HCT116 (cell line): ENCODE data around the gene MAML2. TPM values are rescaled to one million over a fixed set of nuclear protein-coding genes. Genes with fewer than 3 reads are reported as not detected.

Experiments used
- ATAC-seq: fragments of 200-7000 bp; cut with Tn5 transposase; 2 replicates; pipeline ENCODE4 v1.9.1; 2020; ENCODE audit warnings: mild to moderate bottlenecking, moderate library complexity
- BruUV-seq: library from RNA; stranded (reverse); fragments of 400-500 nt; replicated peaks from 2 replicates; lab custom pipeline; 2021; lab: Mats Ljungman, UMichigan
- CTCF ChIA-PET: fragments of 300-600 bp; sonication (Branson Sonifier 250); formaldehyde crosslinking; loops from one replicate; lab custom pipeline; 2021; ENCODE audit warnings: antibody characterized with exemption; lab: Charles Lee
- POLR2A ChIA-PET: fragments of 300-600, 350-600 bp; sonication (Branson Sonifier 250); formaldehyde crosslinking; loops from one replicate; lab custom pipeline; 2021; ENCODE audit warnings: antibody characterized with exemption; lab: Charles Lee
- RAD21 ChIA-PET, 2 experiments: fragments of 300-600 bp; sonication (Branson Sonifier 250); formaldehyde crosslinking; loops; one replicate each; lab custom pipeline; 2023; ENCODE audit warnings: low total read pairs in 2 of 2; ENCODE audit not compliant: uncharacterized antibody in 2 of 2, unreplicated experiment in 2 of 2, low non-redundant PET in 1 of 2; lab: Charles Lee
- DNase-seq: peaks from one replicate; pipeline ENCODE4 v3.0.0-alpha.2; 2010; ENCODE audit warnings: low read depth, low spot score
- H2AFZ ChIP-seq: fragments of 200-600 bp; shearing (Covaris generic), sonication (generic); 2 replicates; pipeline ENCODE4 v1.6.1; 2017; ENCODE audit warnings: low read depth, mixed run types, mixed read lengths, antibody characterized with exemption, low read length; ENCODE audit not compliant: poor library complexity, severe bottlenecking
- H3K27ac ChIP-seq: 2 replicates; pipeline ENCODE4 v1.5.1; 2012; ENCODE audit warnings: low read depth, low read length
- H3K27me3 ChIP-seq: fragments of 200-600 bp; sonication (generic); 2 replicates; pipeline ENCODE4 v1.6.1; 2016; ENCODE audit warnings: mixed run types, low read length, mixed read lengths; ENCODE audit not compliant: insufficient read depth
- H3K36me3 ChIP-seq, 2 experiments: fragments of 200-500 bp in 1 of 2; fragments of 200-600 bp in 1 of 2; sonication (Bioruptor generic) in 1 of 2; sonication (generic) in 1 of 2; 2 replicates each; pipeline versions ENCODE4 v1.5.1 to v1.6.1; 2014 to 2016; ENCODE audit warnings: low read length in 2 of 2, inconsistent platforms in 1 of 2, mixed read lengths in 1 of 2, mixed run types in 1 of 2; ENCODE audit not compliant: insufficient read depth in 2 of 2, control insufficient read depth in 1 of 2
- H3K4me1 ChIP-seq, 2 experiments: fragments of 200-600 bp in 1 of 2; sonication (generic) in 1 of 2; 2 replicates each; pipeline versions ENCODE4 v1.5.1 to v1.6.1; 2012 to 2017; ENCODE audit warnings: low read length in 2 of 2, inconsistent platforms in 1 of 2, mild to moderate bottlenecking in 1 of 2, mixed read lengths in 1 of 2, mixed run types in 1 of 2, moderate library complexity in 1 of 2; ENCODE audit not compliant: insufficient read depth in 2 of 2, control insufficient read depth in 1 of 2
- H3K4me2 ChIP-seq: fragments of 200-600 bp; sonication (generic); 2 replicates; pipeline ENCODE4 v1.6.1; 2017; ENCODE audit warnings: mixed run types, low read length, mixed read lengths
- H3K4me3 ChIP-seq, 2 experiments: fragments of 200-600 bp in 1 of 2; sonication (generic) in 1 of 2; replicated peaks in 1 of 2; 2 replicates each; pipeline ENCODE4 v1.5.1; 2011 to 2016; ENCODE audit warnings: low read length in 2 of 2, control low read depth in 1 of 2, low read depth in 1 of 2, mild to moderate bottlenecking in 1 of 2, mixed read lengths in 1 of 2, mixed run types in 1 of 2
- H3K79me2 ChIP-seq: fragments of 200-600 bp; sonication (generic); 2 replicates; pipeline ENCODE4 v1.6.1; 2017; ENCODE audit warnings: mild to moderate bottlenecking, mixed run types, low read length, moderate library complexity, mixed read lengths; ENCODE audit not compliant: insufficient read depth
- H3K9ac ChIP-seq: fragments of 200-600 bp; sonication (generic); 2 replicates; pipeline ENCODE4 v1.6.1; 2016; ENCODE audit warnings: low read length, mixed read lengths
- H3K9me2 ChIP-seq: fragments of 200-600 bp; sonication (generic), shearing (Covaris generic); 2 replicates; pipeline ENCODE4 v1.6.1; 2017; ENCODE audit warnings: mixed run types, mild to moderate bottlenecking, moderate library complexity; ENCODE audit not compliant: insufficient read depth
- H3K9me3 ChIP-seq, 2 experiments: fragments of 200-500 bp in 1 of 2; fragments of 200-600 bp in 1 of 2; sonication (Bioruptor generic) in 1 of 2; sonication (generic) in 1 of 2; 2 replicates each; pipeline ENCODE4 v1.6.1; 2014 to 2017; ENCODE audit warnings: low read length in 2 of 2, mixed read lengths in 2 of 2, inconsistent platforms in 1 of 2, low read depth in 1 of 2, mild to moderate bottlenecking in 1 of 2, mixed run types in 1 of 2, moderate library complexity in 1 of 2; ENCODE audit not compliant: control insufficient read depth in 1 of 2, insufficient read depth in 1 of 2
- H4K20me1 ChIP-seq: fragments of 200-600 bp; sonication (generic), shearing (Covaris generic); 2 replicates; pipeline ENCODE4 v1.6.1; 2017; ENCODE audit warnings: mixed run types, mild to moderate bottlenecking, moderate library complexity; ENCODE audit not compliant: insufficient read depth
- CTCF ChIP-seq, 3 experiments: fragments of 200-600 bp in 1 of 3; sonication (generic) in 1 of 3; IDR thresholded peaks in 2 of 3; conservative IDR thresholded peaks in 1 of 3; 2 replicates each; pipeline ENCODE4 v1.5.1; 2012 to 2017; ENCODE audit warnings: low read depth in 2 of 3, low read length in 2 of 3, antibody characterized with exemption in 1 of 3, borderline replicate concordance in 1 of 3, control low read depth in 1 of 3, mild to moderate bottlenecking in 1 of 3, mixed read lengths in 1 of 3, mixed run types in 1 of 3, moderate library complexity in 1 of 3; ENCODE audit not compliant: insufficient read depth in 1 of 3
- ELF1 ChIP-seq: IDR thresholded peaks from 2 replicates; pipeline ENCODE4 v1.6.1; 2012; ENCODE audit warnings: low read depth, borderline replicate concordance
- POLR2A ChIP-seq: IDR thresholded peaks from 2 replicates; pipeline ENCODE4 v1.7.0; 2011; ENCODE audit warnings: borderline replicate concordance; ENCODE audit not compliant: insufficient read depth, insufficient read length; ENCODE audit errors: extremely low read depth
- SP1 ChIP-seq: IDR thresholded peaks from 2 replicates; pipeline ENCODE4 v1.6.1; 2012; ENCODE audit warnings: low read depth
- ZBTB33 ChIP-seq: IDR thresholded peaks from 2 replicates; pipeline ENCODE4 v1.6.1; 2011; ENCODE audit warnings: mild to moderate bottlenecking, low read length, moderate library complexity; ENCODE audit not compliant: insufficient replicate concordance; ENCODE audit errors: extremely low read depth
- ZFX ChIP-seq: fragments of 450-650 bp; IDR thresholded peaks from 2 replicates; pipeline ENCODE4 v1.6.1; 2017
- intact Hi-C: fragments of 100-400 bp; cut with micrococcal nuclease; formaldehyde crosslinking; loops from 2 replicates; pipeline ENCODE4 v1.10.0; 2022
- total RNA-seq: library from RNA; stranded (reverse); gene quantifications from one replicate; pipeline ENCODE4 v1.2.1, GENCODE V29; 2021; ENCODE audit not compliant: unreplicated experiment

The MAML2 gene
- total RNA-seq, 1 experiment from 2014 or later = 2.6 TPM

- no TSS peak for BruUV-seq
These were observed 169.1 kb downstream of the MAML2 start for GRCh38 chr11:96173906-96174305.

More at GRCh38 chr11:96173906-96174305, 169.1 kb downstream of the MAML2 start:
- RAD21 ChIA-PET = no interaction called here
- POLR2A ChIA-PET = no interaction called here
- H2AFZ ChIP-seq = no peak overlapping the region
- no peaks in the 10 kb centered on the region for H3K9me2 ChIP-seq
- no peaks in the 10 kb centered on the region for H3K27me3 ChIP-seq
- intact Hi-C loops = no loop called here
- H3K4me2 ChIP-seq = no peak overlapping the region
- CTCF ChIA-PET = no interaction called here
- DNase-seq = no peak
- no peak overlapping the region for H3K4me3 ChIP-seq
- no peaks in the 10 kb centered on the region for H3K4me1 ChIP-seq
- H3K79me2 ChIP-seq = no peaks in the 10 kb centered on the region
- no peaks in the 10 kb centered on the region for H3K36me3 ChIP-seq
- no peak for TF ChIP-seq SP1
- no peak for TF ChIP-seq ZBTB33
- TF ChIP-seq CTCF (IDR thresholded peaks at IDR 0.05 in 2 of 3, conservative IDR thresholded peaks at IDR 0.05 in 1 of 3; ENCODE audit: borderline replicate concordance in 1 of 3, insufficient read depth in 1 of 3, low read depth in 2 of 3, low read length in 2 of 3) = no peak
- TF ChIP-seq ELF1 = no peak
- no peak for TF ChIP-seq ZFX
- no peak for TF ChIP-seq POLR2A
- TF ChIP-seq, all 23 proteins: peak for 0
- no peaks in the 10 kb centered on the region for H3K9me3 ChIP-seq
- H3K27ac ChIP-seq = no peak overlapping the region
- no peak overlapping the region for H3K9ac ChIP-seq
- H4K20me1 ChIP-seq = no peaks in the 10 kb centered on the region
- no peak for ATAC-seq
